ENCODE measurements around the gene SPPL2C. TPM values are rescaled to one million over a fixed set of nuclear protein-coding genes. Genes with fewer than 3 reads are reported as not detected.

SPPL2C gene
- total and polyA plus RNA-seq, 3 donors from 2014 or later, result 21.7 to 64.7 (median 58.9) TPM

- WGBS, 2 donors, result 75 to 82% methylated on average over 12 to 15 of the region's 15 CpGs
- Histone ChIP-seq H3K9me3 (no peaks in the 10 kb centered on the region), H3K4me3 (no peak overlapping the region), H3K27ac (no peak overlapping the region), H3K27me3 (no peaks in the 10 kb centered on the region), H3K36me3 (ENCODE audit: low read depth, missing control alignments) (no peaks in the 10 kb centered on the region), H3K4me1 (no peaks in the 10 kb centered on the region)
- TF ChIP-seq CTCF (IDR thresholded peaks at IDR 0.05) (no peak), POLR2A (IDR thresholded peaks at IDR 0.05) (no peak)
- intact Hi-C loops (cut with DNase I; ENCODE audit: low total_unique reads), result no loop called here
- DNase-seq, result no peak
These were observed 35.2 kb upstream of the SPPL2C start for GRCh38 chr17:45809499-45809898.

- TF ChIP-seq POLR2A (IDR thresholded peaks at IDR 0.05), result no peak
- TF ChIP-seq CTCF (IDR thresholded peaks at IDR 0.05), result no peak
- Histone ChIP-seq H3K4me1 (no peaks in the 10 kb centered on the region), H3K36me3 (ENCODE audit: low read depth, missing control alignments) (no peaks in the 10 kb centered on the region), H3K27ac (no peak overlapping the region), H3K4me3 (no peak overlapping the region), H3K27me3 (no peaks in the 10 kb centered on the region), H3K9me3 (no peaks in the 10 kb centered on the region)
- intact Hi-C loops (cut with DNase I; ENCODE audit: low total_unique reads), result no loop called here
- DNase-seq, result no peak
- 78 to 80% methylated on average over 3 of the region's 3 CpGs for WGBS, 2 donors
These were observed 32.6 kb upstream of the SPPL2C start for GRCh38 chr17:45812102-45812501.

GRCh38 chr17:45813048-45813725 lies 31.5 kb upstream of the SPPL2C start:
- intact Hi-C loops (cut with DNase I; ENCODE audit: low total_unique reads), result no loop called here
- no peak for DNase-seq
- no peaks in the 10 kb centered on the region for H3K9me3 ChIP-seq
- H3K36me3 ChIP-seq (ENCODE audit: low read depth, missing control alignments), result no peaks in the 10 kb centered on the region
- H3K4me1 ChIP-seq, result no peaks in the 10 kb centered on the region
- no peak overlapping the region for H3K27ac ChIP-seq
- H3K27me3 ChIP-seq, result no peaks in the 10 kb centered on the region
- WGBS, 2 donors, result 55 to 57% methylated on average over 17 to 22 of the region's 22 CpGs
- no peak overlapping the region for H3K4me3 ChIP-seq
- TF ChIP-seq POLR2A (IDR thresholded peaks at IDR 0.05) (no peak), CTCF (IDR thresholded peaks at IDR 0.05) (no peak)

- 87% methylated on average over 17 of the region's 17 CpGs for WGBS, 2 donors
- no peak overlapping the region for H3K4me3 ChIP-seq
- no peak overlapping the region for H3K27ac ChIP-seq
- no peaks in the 10 kb centered on the region for H3K36me3 ChIP-seq (ENCODE audit: low read depth, missing control alignments)
- H3K9me3 ChIP-seq, result no peaks in the 10 kb centered on the region
- H3K27me3 ChIP-seq, result no peaks in the 10 kb centered on the region
- TF ChIP-seq POLR2A (IDR thresholded peaks at IDR 0.05) (no peak), CTCF (IDR thresholded peaks at IDR 0.05) (no peak)
- H3K4me1 ChIP-seq, result no peaks in the 10 kb centered on the region
- DNase-seq, result no peak
- intact Hi-C loops (cut with DNase I; ENCODE audit: low total_unique reads), result no loop called here
These were observed 29.8 kb upstream of the SPPL2C start for GRCh38 chr17:45814622-45815606.
